Nasal cavity respiratory epithelium epithelial cell of viscerocranial mucosa (primary cell): ENCODE results near the gene DHCR24. TPM values are rescaled to one million over a fixed set of nuclear protein-coding genes. Genes with fewer than 3 reads are reported as not detected.

Source experiments
- total RNA-seq: library from RNA; depleted of rRNA; stranded (reverse); fragments of >200 nt; gene quantifications from 2 replicates; pipeline ENCODE4 v1.2.3, GENCODE V29; 2014

DHCR24 gene
- 116 and 550 TPM in 2 replicates for total RNA-seq

GRCh38 chr1:54886724-54887664 lies at the start of gene DHCR24:
DHCR24 (minus strand) TSS chr1:54887195; CDS start chr1:54887119, 76 bp downstream.

GRCh38 chr1:54800899-54801759 lies 85.9 kb downstream of the DHCR24 start, which contains the start of gene TTC22:
TTC22 (minus strand) TSS chr1:54801323; CDS start chr1:54801163, 160 bp downstream.

Other genes starting within 250 kb of the DHCR24 start
- 0.36 TPM in 1 of 2 replicates, not detected in the other for gene MROH7, start 245.4 kb downstream of the DHCR24 start, total RNA-seq
- 29.3 and 32.8 TPM in 2 replicates for gene TTC4, start 171.3 kb downstream of the DHCR24 start, total RNA-seq
- gene PARS2, start 122.7 kb downstream of the DHCR24 start, total RNA-seq: 5.5 and 6.7 TPM in 2 replicates
- 6.8 and 27.6 TPM in 2 replicates for gene TTC22, start 85.9 kb downstream of the DHCR24 start, total RNA-seq
- gene TMEM61, start 93.4 kb upstream of the DHCR24 start, total RNA-seq: 0.68 and 4.0 TPM in 2 replicates
- under 0.01 TPM in 2 replicates for gene BSND, start 111.7 kb upstream of the DHCR24 start, total RNA-seq
- gene PCSK9, start 152.4 kb upstream of the DHCR24 start, total RNA-seq: 11.7 and 37.3 TPM in 2 replicates